Right lobe of liver (tissue), 6 donors: Measurements from ENCODE around the gene EMC10. TPM values are rescaled to one million over a fixed set of nuclear protein-coding genes. Genes with fewer than 3 reads are reported as not detected.

ENCODE experiments used
- ATAC-seq, 4 donors: fragments of 200-7000 bp; cut with Tn5 transposase; one replicate each; pipeline ENCODE4 v1.9.1; 2020; ENCODE audit warnings: mild to moderate bottlenecking in 4 of 4, moderate library complexity in 4 of 4
- DNase-seq, 3 donors: peaks; one replicate each; pipeline ENCODE4 v3.0.0-alpha.2; 2020
- H3K27ac ChIP-seq, 3 donors: fragments of 200-600 bp; one replicate each; pipeline ENCODE4 v1.8.0; 2022
- H3K27me3 ChIP-seq, 2 donors: fragments of 200-600 bp; one replicate each; pipeline ENCODE4 v1.8.0; 2022
- H3K36me3 ChIP-seq, 4 donors: fragments of 200-600 bp; sonication (generic) in 1 of 4; one replicate each; pipeline versions ENCODE4 v1.5.1 to v1.8.0; 2017 to 2022; ENCODE audit warnings: control low read depth in 1 of 4
- H3K4me1 ChIP-seq, 4 donors: fragments of 200-600 bp; sonication (generic) in 1 of 4; one replicate each; pipeline versions ENCODE4 v1.5.1 to v1.8.0; 2017 to 2022; ENCODE audit warnings: control low read depth in 1 of 4
- H3K4me3 ChIP-seq, 3 donors: fragments of 200-600 bp; one replicate each; pipeline ENCODE4 v1.8.0; 2022
- H3K9me3 ChIP-seq, 4 donors: fragments of 200-600 bp; sonication (generic) in 1 of 4; one replicate each; pipeline versions ENCODE4 v1.5.1 to v1.8.0; 2017 to 2022; ENCODE audit warnings: control low read depth in 1 of 4
- POLR2A ChIP-seq: fragments of 450-650 bp; IDR thresholded peaks from one replicate; pipeline ENCODE4 v1.6.1; 2017; ENCODE audit warnings: antibody characterized with exemption, mild to moderate bottlenecking
- WGBS: methylation state at CpG from one replicate; pipeline ENCODE4 v1.1.6; 2018; ENCODE audit warnings: low coverage, low lambda C conversion rate; ENCODE audit not compliant: insufficient coverage; ENCODE audit errors: missing lambda C conversion rate; 5-methylcytosine and 5-hydroxymethylcytosine counted together
- intact Hi-C, 2 donors: fragments of 100-400 bp; cut with DNase I; formaldehyde crosslinking; loops; one replicate each; pipeline versions ENCODE4 v1.11.2 to v1.14.1; 2022
- total RNA-seq, 6 experiments: library from RNA; depleted of rRNA in 2 of 6; stranded (reverse); fragments of >200 nt in 2 of 6; fragmentation: NEBNext Ultra II Directional in 3 of 6; extraction: Animal tissue kit (Norgen Biotek cat#: 25700) in 3 of 6; gene quantifications; one replicate each; pipeline versions ENCODE4 v1.1.0 to v1.2.4, GENCODE V29; 2016 to 2023
- TF ChIP-seq, protein P1 (sequence below), 4 donors: fragments of 200-600 bp in 3 of 4; fragments of 450-650 bp in 1 of 4; IDR thresholded peaks; one replicate each; pipeline versions ENCODE4 v1.5.1 to v1.8.0; 2016 to 2022; ENCODE audit warnings: antibody characterized with exemption in 4 of 4, mild to moderate bottlenecking in 2 of 4
- donor health status: DM: no; HTN: yes; CAD: no.
- donor health status: DM: no; HTN: no; CAD: no.
- donor health status: DM: no; HTN: no; CAD: no.
- donor health status: DM: no; HTN: yes; CAD: no.
- donor health status: DM: no; HTN: yes; CAD: no.

Gene EMC10
- total RNA-seq, 6 experiments from 2014 or later: 48.6 to 82.8 (median 74.2) TPM

DNA sequence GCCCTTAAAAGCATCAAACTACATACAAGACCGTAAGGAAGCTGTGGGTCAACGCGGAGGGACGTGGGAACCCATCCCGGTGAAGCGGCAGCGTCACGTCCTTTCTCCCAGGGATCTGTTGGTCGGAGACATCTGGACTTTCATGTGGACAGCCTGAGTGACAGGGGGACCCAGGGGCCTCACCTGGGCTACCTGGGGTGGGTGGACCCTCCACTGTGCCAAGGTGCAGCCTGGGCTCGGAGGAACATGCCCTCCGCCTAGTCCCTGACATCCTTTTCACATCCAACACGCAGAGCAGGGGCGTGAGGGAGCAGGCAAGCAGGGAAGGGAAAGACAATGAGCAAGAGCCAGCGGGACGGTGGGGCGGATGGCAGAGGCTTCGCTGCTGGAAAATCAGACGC lies 14.1 kb downstream of the EMC10 start:
- peak in 1 of 3 donors; percentile 35 for DNase-seq

DNA sequence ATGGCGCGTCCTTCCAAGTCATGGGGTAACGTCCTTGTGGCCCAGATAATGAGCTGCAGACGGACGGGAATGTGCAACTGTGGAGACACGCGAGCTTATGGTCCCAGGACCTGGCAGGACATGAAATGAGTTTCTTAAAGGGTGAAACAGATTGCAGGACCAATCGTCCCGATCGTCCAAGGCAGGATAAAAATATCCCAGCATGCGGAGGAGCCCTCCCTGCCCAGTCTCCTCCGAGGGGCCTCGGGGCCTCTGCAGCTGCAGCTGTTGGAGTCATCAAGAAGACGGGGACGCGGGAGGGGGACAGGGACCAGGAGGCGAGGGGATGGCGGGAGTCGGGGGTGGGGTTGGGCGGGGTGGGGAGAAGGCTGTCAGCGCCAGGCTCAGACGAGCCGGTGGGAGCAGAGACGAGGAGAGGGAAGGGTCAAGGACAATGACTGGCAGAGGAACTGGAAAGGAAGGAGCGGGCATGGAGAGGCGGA lies 14.7 kb downstream of the EMC10 start:
- Histone ChIP-seq H3K9me3 (no peaks in the 10 kb centered on the region), H3K27ac (no peak overlapping the region), H3K4me3 (no peak overlapping the region), H3K27me3 (no peaks in the 10 kb centered on the region), H3K36me3 (no peaks in the 10 kb centered on the region), H3K4me1 (no peaks in the 10 kb centered on the region)
- intact Hi-C loops: no loop called here
- ATAC-seq: no peak
- WGBS: 48% methylated on average over 24 of the region's 26 CpGs
- TF ChIP-seq, protein P1, sequence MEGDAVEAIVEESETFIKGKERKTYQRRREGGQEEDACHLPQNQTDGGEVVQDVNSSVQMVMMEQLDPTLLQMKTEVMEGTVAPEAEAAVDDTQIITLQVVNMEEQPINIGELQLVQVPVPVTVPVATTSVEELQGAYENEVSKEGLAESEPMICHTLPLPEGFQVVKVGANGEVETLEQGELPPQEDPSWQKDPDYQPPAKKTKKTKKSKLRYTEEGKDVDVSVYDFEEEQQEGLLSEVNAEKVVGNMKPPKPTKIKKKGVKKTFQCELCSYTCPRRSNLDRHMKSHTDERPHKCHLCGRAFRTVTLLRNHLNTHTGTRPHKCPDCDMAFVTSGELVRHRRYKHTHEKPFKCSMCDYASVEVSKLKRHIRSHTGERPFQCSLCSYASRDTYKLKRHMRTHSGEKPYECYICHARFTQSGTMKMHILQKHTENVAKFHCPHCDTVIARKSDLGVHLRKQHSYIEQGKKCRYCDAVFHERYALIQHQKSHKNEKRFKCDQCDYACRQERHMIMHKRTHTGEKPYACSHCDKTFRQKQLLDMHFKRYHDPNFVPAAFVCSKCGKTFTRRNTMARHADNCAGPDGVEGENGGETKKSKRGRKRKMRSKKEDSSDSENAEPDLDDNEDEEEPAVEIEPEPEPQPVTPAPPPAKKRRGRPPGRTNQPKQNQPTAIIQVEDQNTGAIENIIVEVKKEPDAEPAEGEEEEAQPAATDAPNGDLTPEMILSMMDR (IDR thresholded peaks at IDR 0.05): no peak
- TF ChIP-seq POLR2A: no peak
- DNase-seq: peak in 1 of 3 donors; percentile 49

More for the DNA sequence above, 14.1 kb downstream of the EMC10 start:
- no peaks in the 10 kb centered on the region for H3K36me3 ChIP-seq
- no peak overlapping the region for H3K27ac ChIP-seq
- H3K4me3 ChIP-seq: no peak overlapping the region
- TF ChIP-seq POLR2A: no peak
- TF ChIP-seq, protein P1 (IDR thresholded peaks at IDR 0.05): no peak
- no peaks in the 10 kb centered on the region for H3K4me1 ChIP-seq
- no peak for ATAC-seq
- 86% methylated on average over 11 of the region's 18 CpGs for WGBS
- no peaks in the 10 kb centered on the region for H3K9me3 ChIP-seq
- no peaks in the 10 kb centered on the region for H3K27me3 ChIP-seq
- intact Hi-C loops: no loop called here

DNA sequence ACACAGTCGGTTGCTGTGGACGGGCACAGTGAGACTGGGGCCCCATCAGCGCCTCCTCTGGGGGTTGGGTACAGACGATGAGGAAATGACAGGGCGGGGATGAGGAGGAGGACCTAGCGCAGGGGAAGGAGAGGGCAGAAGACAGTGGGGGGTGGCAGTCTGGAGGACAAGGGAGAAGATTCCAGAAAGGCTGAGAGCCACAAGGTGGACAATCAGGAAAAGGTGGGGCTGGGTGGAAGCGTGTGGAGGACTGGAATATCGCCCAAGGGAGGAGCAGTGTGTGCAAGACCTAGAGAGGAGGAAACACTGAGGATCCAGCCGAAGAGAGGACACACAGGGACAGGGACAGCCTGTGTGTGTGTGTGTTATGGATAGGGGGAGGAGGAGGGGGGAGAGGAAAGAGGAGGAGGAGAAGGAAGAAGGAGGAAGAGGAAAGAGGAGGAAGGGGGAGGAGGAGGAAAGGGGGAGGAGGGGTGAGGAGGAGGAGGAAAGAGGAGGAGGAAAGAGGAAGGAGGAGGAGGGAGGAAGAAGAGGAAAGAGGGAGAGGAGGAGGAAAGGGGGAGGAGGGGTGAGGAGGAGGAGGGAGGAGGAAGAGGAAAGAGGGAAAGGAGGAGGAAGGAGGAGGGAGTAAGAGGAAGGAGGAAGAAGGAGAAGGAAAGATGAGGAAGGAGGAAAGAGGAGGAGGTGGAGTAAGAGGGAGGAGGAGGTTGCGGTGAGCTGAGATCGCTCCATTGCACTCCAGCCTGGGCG lies 16.2 kb downstream of the EMC10 start:
- DNase-seq: peak in 2 of 3 donors; percentile 37 to 40
- Histone ChIP-seq H3K27me3 (no peaks in the 10 kb centered on the region), H3K4me3 (no peak overlapping the region), H3K27ac (no peak overlapping the region), H3K9me3 (no peaks in the 10 kb centered on the region), H3K36me3 (no peaks in the 10 kb centered on the region), H3K4me1 (no peaks in the 10 kb centered on the region)
- WGBS: 3% methylated on average over 9 of the region's 12 CpGs
- TF ChIP-seq POLR2A: no peak
- TF ChIP-seq, protein P1 (IDR thresholded peaks at IDR 0.05): no peak
- intact Hi-C loops: no loop called here
- peak; percentile 13 to 46 (median 41) for ATAC-seq

DNA sequence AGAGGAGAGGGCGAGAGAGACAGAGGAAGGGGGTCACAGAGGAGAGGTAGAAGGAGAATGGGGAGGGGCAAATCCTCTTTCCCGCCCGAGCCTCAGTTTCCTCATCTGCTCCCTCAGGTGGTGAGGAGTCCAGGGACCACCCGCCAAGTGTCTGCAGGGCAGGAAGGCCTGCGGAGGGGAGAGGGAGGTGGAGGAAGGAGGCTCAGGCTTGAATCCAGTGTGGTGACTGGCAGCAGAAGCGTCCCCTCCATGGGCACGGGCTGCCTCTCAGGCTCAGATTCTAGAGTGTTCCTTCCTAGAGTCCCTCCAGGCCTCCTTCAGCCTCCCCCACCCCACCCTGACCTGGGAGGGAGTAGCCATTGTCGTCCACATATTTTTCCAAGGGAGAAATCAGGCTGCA lies 16.9 kb downstream of the EMC10 start:
- intact Hi-C loops: no loop called here
- ATAC-seq (no peak), DNase-seq (peak in 1 of 3 donors; percentile 31)
- Histone ChIP-seq H3K4me3 (no peak overlapping the region), H3K36me3 (no peaks in the 10 kb centered on the region), H3K9me3 (no peaks in the 10 kb centered on the region), H3K4me1 (no peaks in the 10 kb centered on the region), H3K27ac (no peak overlapping the region), H3K27me3 (no peaks in the 10 kb centered on the region)
- TF ChIP-seq, protein P1 (IDR thresholded peaks at IDR 0.05): no peak
- TF ChIP-seq POLR2A: no peak
- 100% methylated on average over 1 of the region's 8 CpGs for WGBS
